Fibroblast of lung (primary cell): ENCODE results near the gene FHL2. TPM values are rescaled to one million over a fixed set of nuclear protein-coding genes. Genes with fewer than 3 reads are reported as not detected.

Experiments
- DNase-seq, 2 donors: peaks; one replicate each; pipeline versions ENCODE4 v3.0.0 to v3.0.0-alpha.2; 2010; ENCODE audit warnings: low read depth in 2 of 2
- H2AFZ ChIP-seq: 2 replicates; pipeline ENCODE4 v1.5.1; 2012; ENCODE audit warnings: low read length, control low read depth, inconsistent platforms
- H3K27ac ChIP-seq: 2 replicates; pipeline ENCODE4 v1.5.1; 2011; ENCODE audit warnings: low read length, control low read depth; ENCODE audit not compliant: insufficient read depth
- H3K27me3 ChIP-seq: 2 replicates; pipeline ENCODE4 v1.5.1; 2011; ENCODE audit warnings: mild to moderate bottlenecking, low read length; ENCODE audit not compliant: control insufficient read depth, insufficient read depth
- H3K36me3 ChIP-seq: 2 replicates; pipeline ENCODE4 v1.5.1; 2011; ENCODE audit warnings: low read length; ENCODE audit not compliant: control insufficient read depth, insufficient read depth
- H3K4me1 ChIP-seq: 2 replicates; pipeline ENCODE4 v1.5.1; 2011; ENCODE audit warnings: low read length; ENCODE audit not compliant: control insufficient read depth, insufficient read depth; ENCODE audit errors: extremely low read depth
- H3K4me2 ChIP-seq: 2 replicates; pipeline ENCODE4 v1.5.1; 2011; ENCODE audit warnings: low read length, control low read depth; ENCODE audit not compliant: insufficient read depth; ENCODE audit errors: extremely low read depth
- H3K4me3 ChIP-seq, 4 experiments: fragments of 200-600 bp in 1 of 4; sonication (generic) in 1 of 4; replicated peaks in 1 of 4; 2 replicates each; pipeline ENCODE4 v1.5.1; 2011 to 2016; ENCODE audit warnings: low read length in 4 of 4, low read depth in 3 of 4, mild to moderate bottlenecking in 3 of 4, control low read depth in 2 of 4, inconsistent platforms in 1 of 4, mixed read lengths in 1 of 4; ENCODE audit not compliant: insufficient read depth in 1 of 4; ENCODE audit errors: control extremely low read depth in 1 of 4
- H3K79me2 ChIP-seq: 2 replicates; pipeline ENCODE4 v1.5.1; 2012; ENCODE audit warnings: mild to moderate bottlenecking, low read length, inconsistent platforms; ENCODE audit not compliant: control insufficient read depth, insufficient read depth
- H3K9ac ChIP-seq: 2 replicates; pipeline ENCODE4 v1.5.1; 2011; ENCODE audit warnings: mild to moderate bottlenecking, low read length, control low read depth; ENCODE audit not compliant: insufficient read depth
- H3K9me3 ChIP-seq: 2 replicates; pipeline ENCODE4 v1.5.1; 2012; ENCODE audit warnings: low read depth, low read length; ENCODE audit not compliant: control insufficient read depth, insufficient read depth
- H4K20me1 ChIP-seq: 2 replicates; pipeline ENCODE4 v1.5.1; 2011; ENCODE audit warnings: low read length; ENCODE audit not compliant: control insufficient read depth, insufficient read depth; ENCODE audit errors: extremely low read depth
- EZH2 ChIP-seq: IDR thresholded peaks from 2 replicates; pipeline ENCODE4 v1.5.1; 2012; ENCODE audit warnings: low read length, control low read depth, mild to moderate bottlenecking; ENCODE audit errors: missing control alignments
- polyA plus RNA-seq, 2 donors: library from polyadenylated mRNA; depleted of rRNA in 1 of 2; stranded (reverse) in 1 of 2; unstranded in 1 of 2; fragments of >200 nt; gene quantifications; 2 replicates each; pipeline ENCODE4 v1.2.1, GENCODE V29; 2011 to 2012; ENCODE audit warnings: missing spikeins in 1 of 2
- total RNA-seq: library from RNA; depleted of rRNA; stranded (reverse); fragments of >200 nt; gene quantifications from 2 replicates; pipeline ENCODE4 v1.2.1, GENCODE V29; 2014
- TF ChIP-seq, protein P1 (sequence below), 2 donors: IDR thresholded peaks in 1 of 2; conservative IDR thresholded peaks in 1 of 2; 1 replicate in 1 of 2; 2 replicates in 1 of 2; pipeline ENCODE4 v1.5.1; 2011 to 2012; ENCODE audit warnings: low read length in 2 of 2, control low read depth in 1 of 2, inconsistent platforms in 1 of 2, low read depth in 1 of 2, mild to moderate bottlenecking in 1 of 2

FHL2 gene
- total and polyA plus RNA-seq, 2 donors (not counting 1 experiment from before 2014, with no cell fraction given) = 144 to 421 TPM

DNA sequence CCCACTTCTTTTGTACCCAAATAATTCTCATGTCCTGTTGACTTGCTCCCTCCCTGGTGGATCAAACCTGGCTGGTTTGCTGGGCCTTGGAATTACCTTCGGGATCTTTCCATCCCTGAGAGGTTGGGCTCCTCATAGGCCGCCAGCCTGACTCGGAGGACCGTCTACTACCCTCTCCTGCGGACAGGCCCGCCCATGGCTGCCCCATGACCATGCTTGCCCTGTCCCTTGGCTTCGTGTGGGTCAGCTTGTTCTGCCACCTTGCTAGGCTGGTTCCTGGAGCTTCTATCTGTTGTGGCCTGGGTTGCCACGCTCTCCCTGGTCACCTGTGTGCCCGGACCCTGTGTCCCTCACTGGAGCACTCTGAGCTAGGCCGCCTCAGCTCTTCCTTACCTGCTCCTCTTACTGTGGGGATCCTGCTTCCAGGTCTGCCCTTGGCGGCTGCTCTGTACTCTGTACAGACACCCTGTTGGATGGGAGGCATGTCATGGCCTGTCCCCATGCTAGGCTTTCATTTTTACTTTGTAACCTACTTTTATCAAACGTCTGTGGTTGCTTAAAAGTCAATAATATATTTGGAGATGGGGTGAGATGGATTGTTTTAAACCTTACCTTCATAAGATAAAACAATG is 29.7 kb upstream of the FHL2 start:
- no peak overlapping the region for H2AFZ ChIP-seq
- DNase-seq = no peak
- H3K9ac ChIP-seq = no peak overlapping the region
- H3K9me3 ChIP-seq = no peaks in the 10 kb centered on the region
- no peaks in the 10 kb centered on the region for H4K20me1 ChIP-seq
- no peak overlapping the region for H3K4me3 ChIP-seq
- peaks cover 5% of the 10 kb centered on the region for H3K4me1 ChIP-seq
- TF ChIP-seq, protein P1, sequence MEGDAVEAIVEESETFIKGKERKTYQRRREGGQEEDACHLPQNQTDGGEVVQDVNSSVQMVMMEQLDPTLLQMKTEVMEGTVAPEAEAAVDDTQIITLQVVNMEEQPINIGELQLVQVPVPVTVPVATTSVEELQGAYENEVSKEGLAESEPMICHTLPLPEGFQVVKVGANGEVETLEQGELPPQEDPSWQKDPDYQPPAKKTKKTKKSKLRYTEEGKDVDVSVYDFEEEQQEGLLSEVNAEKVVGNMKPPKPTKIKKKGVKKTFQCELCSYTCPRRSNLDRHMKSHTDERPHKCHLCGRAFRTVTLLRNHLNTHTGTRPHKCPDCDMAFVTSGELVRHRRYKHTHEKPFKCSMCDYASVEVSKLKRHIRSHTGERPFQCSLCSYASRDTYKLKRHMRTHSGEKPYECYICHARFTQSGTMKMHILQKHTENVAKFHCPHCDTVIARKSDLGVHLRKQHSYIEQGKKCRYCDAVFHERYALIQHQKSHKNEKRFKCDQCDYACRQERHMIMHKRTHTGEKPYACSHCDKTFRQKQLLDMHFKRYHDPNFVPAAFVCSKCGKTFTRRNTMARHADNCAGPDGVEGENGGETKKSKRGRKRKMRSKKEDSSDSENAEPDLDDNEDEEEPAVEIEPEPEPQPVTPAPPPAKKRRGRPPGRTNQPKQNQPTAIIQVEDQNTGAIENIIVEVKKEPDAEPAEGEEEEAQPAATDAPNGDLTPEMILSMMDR (conservative IDR thresholded peaks at IDR 0.05 in 1 of 2, IDR thresholded peaks at IDR 0.05 in 1 of 2; ENCODE audit: low read depth in 1 of 2, low read length in 2 of 2) = no peak
- TF ChIP-seq EZH2 = no peak
- no peak overlapping the region for H3K27ac ChIP-seq
- peaks cover 9% of the 10 kb centered on the region for H3K27me3 ChIP-seq
- H3K36me3 ChIP-seq = no peaks in the 10 kb centered on the region
- H3K4me2 ChIP-seq = no peak overlapping the region
- H3K79me2 ChIP-seq = no peaks in the 10 kb centered on the region

- Histone ChIP-seq H3K79me2 (no peaks in the 10 kb centered on the region), H3K9ac (no peak overlapping the region), H3K9me3 (no peaks in the 10 kb centered on the region), H3K4me2 (no peak overlapping the region), H3K36me3 (no peaks in the 10 kb centered on the region), H3K27me3 (peaks cover 12% of the 10 kb centered on the region), H4K20me1 (no peaks in the 10 kb centered on the region), H3K4me3 (no peak overlapping the region), H2AFZ (no peak overlapping the region), H3K27ac (no peak overlapping the region), H3K4me1 (peaks cover 5% of the 10 kb centered on the region)
- DNase-seq = no peak
- TF ChIP-seq, protein P1 (conservative IDR thresholded peaks at IDR 0.05 in 1 of 2, IDR thresholded peaks at IDR 0.05 in 1 of 2; ENCODE audit: low read depth in 1 of 2, low read length in 2 of 2) = no peak
- TF ChIP-seq EZH2 = no peak
Observed at GRCh38 chr2:105427485-105427884, 28.6 kb upstream of the FHL2 start.

GRCh38 chr2:105426626-105427292 is 27.9 kb upstream of the FHL2 start:
- TF ChIP-seq EZH2 = no peak
- TF ChIP-seq, protein P1 (conservative IDR thresholded peaks at IDR 0.05 in 1 of 2, IDR thresholded peaks at IDR 0.05 in 1 of 2; ENCODE audit: low read depth in 1 of 2, low read length in 2 of 2) = no peak
- H2AFZ ChIP-seq = no peak overlapping the region
- no peaks in the 10 kb centered on the region for H3K36me3 ChIP-seq
- no peaks in the 10 kb centered on the region for H3K79me2 ChIP-seq
- H3K4me1 ChIP-seq = peaks cover 5% of the 10 kb centered on the region
- DNase-seq = no peak
- no peaks in the 10 kb centered on the region for H4K20me1 ChIP-seq
- peaks cover 12% of the 10 kb centered on the region for H3K27me3 ChIP-seq
- H3K4me3 ChIP-seq = no peak overlapping the region
- H3K9ac ChIP-seq = no peak overlapping the region
- H3K27ac ChIP-seq = no peak overlapping the region
- no peaks in the 10 kb centered on the region for H3K9me3 ChIP-seq
- no peak overlapping the region for H3K4me2 ChIP-seq
